Measurements from ENCODE around the gene TFAP2E. TPM values are rescaled to one million over a fixed set of nuclear protein-coding genes. Genes with fewer than 3 reads are reported as not detected.
"Not testable (repeated sequence)": the region's sequence is repeated elsewhere in the genome, so short reads cannot be mapped to it uniquely, and the experiment has no call there.

Gene TFAP2E
- total RNA-seq, 1 donor from 2014 or later: 0.41 TPM

DNA sequence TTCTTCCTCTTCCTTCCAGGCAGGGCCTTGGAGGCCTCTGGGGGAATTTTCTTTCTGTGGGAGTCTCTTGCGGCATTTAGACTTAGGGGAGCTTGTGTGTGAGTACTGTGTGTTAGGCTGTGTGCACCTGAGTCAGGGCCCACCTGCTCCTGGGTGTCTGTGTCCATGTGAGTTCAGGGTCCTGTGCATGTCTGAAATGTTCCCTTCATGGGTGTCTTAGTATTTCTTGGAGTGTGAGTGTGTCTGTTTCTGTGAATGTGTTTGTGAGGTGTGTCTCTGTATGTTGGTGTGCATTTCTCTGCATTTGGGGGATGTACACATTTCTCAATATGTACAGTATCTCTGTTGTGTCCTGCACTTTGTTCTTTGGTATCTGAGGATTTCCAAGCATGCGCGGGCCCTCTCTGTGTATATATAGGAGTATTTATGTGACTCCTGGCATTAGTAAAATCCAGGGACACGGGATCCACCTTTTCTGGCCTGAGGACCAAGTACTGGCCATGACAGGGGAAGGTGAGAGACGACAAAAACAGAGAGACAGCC lies 2.4 kb downstream of the TFAP2E start:
- Histone ChIP-seq H3K27me3 (ENCODE audit: insufficient read depth, low read length) (peaks cover 71% of the 10 kb centered on the region), H3K4me3 (ENCODE audit: insufficient read depth, low read depth, low read length) (no peak overlapping the region), H3K27ac (ENCODE audit: low read depth, low read length) (no peak overlapping the region), H3K4me1 (ENCODE audit: insufficient read depth, low read length) (peaks cover 13% of the 10 kb centered on the region), H3K9me3 (ENCODE audit: insufficient read depth, low read depth, low read length) (no peaks in the 10 kb centered on the region), H3K9ac (ENCODE audit: low read length) (no peak overlapping the region), H2AFZ (ENCODE audit: low read depth, low read length) (no peak overlapping the region), H3K36me3 (ENCODE audit: insufficient read depth, low read length) (no peaks in the 10 kb centered on the region), H3K4me2 (ENCODE audit: low read length) (no peak overlapping the region), H3K79me2 (ENCODE audit: insufficient read depth, low read length) (no peaks in the 10 kb centered on the region), H4K20me1 (ENCODE audit: insufficient read depth, low read length) (peaks cover 14% of the 10 kb centered on the region)
- Mint-ChIP-seq H3K36me3 (ENCODE audit: low read depth, unreplicated experiment) (peaks cover 4% of the 10 kb centered on the region), H3K27me3 (ENCODE audit: low read depth, unreplicated experiment) (peaks cover 57% of the 10 kb centered on the region), H3K4me3 (ENCODE audit: unreplicated experiment) (peak overlapping the region; percentile 22), H3K9me3 (ENCODE audit: unreplicated experiment) (peaks cover 6% of the 10 kb centered on the region), H3K4me1 (ENCODE audit: low read depth, unreplicated experiment) (peaks cover 18% of the 10 kb centered on the region), H3K27ac (ENCODE audit: unreplicated experiment) (no peak overlapping the region)
- no peak for DNase-seq (ENCODE audit: low read depth)
- FAIRE-seq: no peak
- TF ChIP-seq CTCF (IDR thresholded peaks at IDR 0.05; ENCODE audit: insufficient read depth, low read depth, low read length): no peak
- no peak for TF ChIP-seq EZH2 (IDR thresholded peaks at IDR 0.05; ENCODE audit: insufficient read depth, low read length)

DNA sequence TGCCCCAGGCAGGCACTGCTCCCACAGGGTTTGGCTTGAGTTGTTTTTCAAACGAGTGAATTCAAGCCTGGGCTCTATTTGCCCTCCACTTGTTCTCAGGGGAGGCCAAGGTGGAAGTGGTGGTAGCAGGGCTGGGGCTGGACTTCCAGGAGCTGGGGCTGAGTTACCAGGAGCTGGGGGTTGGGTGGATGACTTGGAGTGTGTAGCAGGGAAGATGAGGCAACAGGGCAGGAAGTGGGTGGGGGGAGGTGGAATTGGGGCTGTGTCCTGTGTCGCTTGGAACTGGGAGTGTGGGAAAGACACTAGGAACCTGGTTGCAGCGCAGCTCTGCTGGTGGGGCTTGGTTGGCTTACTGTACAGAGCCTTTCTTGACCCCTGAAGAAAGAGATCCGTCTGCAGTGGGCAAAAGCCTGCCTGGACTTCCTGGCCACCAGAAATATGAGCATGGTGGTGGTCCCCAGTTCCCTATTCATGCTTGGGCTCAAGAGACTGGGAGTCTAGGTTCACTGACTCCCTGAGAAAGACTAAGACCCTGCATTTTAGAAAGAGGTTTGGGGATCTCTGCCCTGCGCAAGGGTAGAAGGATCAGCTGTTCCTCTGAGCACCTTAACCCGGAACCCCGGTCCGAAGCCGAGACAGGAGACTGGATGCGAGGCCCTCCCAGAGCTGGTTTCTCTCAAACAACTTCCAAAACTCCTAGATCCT lies 3.1 kb downstream of the TFAP2E start:
- Histone ChIP-seq H3K4me2 (ENCODE audit: low read length) (peak overlapping the region; percentile 22), H3K79me2 (ENCODE audit: insufficient read depth, low read length) (no peaks in the 10 kb centered on the region), H3K27ac (ENCODE audit: low read depth, low read length) (no peak overlapping the region), H3K9ac (ENCODE audit: low read length) (no peak overlapping the region), H3K27me3 (ENCODE audit: insufficient read depth, low read length) (peaks cover 68% of the 10 kb centered on the region), H2AFZ (ENCODE audit: low read depth, low read length) (no peak overlapping the region), H4K20me1 (ENCODE audit: insufficient read depth, low read length) (peaks cover 13% of the 10 kb centered on the region), H3K4me1 (ENCODE audit: insufficient read depth, low read length) (peaks cover 13% of the 10 kb centered on the region), H3K4me3 (ENCODE audit: insufficient read depth, low read depth, low read length) (no peak overlapping the region), H3K36me3 (ENCODE audit: insufficient read depth, low read length) (no peaks in the 10 kb centered on the region), H3K9me3 (ENCODE audit: insufficient read depth, low read depth, low read length) (no peaks in the 10 kb centered on the region)
- Mint-ChIP-seq H3K27me3 (ENCODE audit: low read depth, unreplicated experiment) (peaks cover 50% of the 10 kb centered on the region), H3K4me1 (ENCODE audit: low read depth, unreplicated experiment) (peaks cover 17% of the 10 kb centered on the region), H3K4me3 (ENCODE audit: unreplicated experiment) (no peak overlapping the region), H3K27ac (ENCODE audit: unreplicated experiment) (no peak overlapping the region), H3K9me3 (ENCODE audit: unreplicated experiment) (peaks cover 6% of the 10 kb centered on the region), H3K36me3 (ENCODE audit: low read depth, unreplicated experiment) (peaks cover 4% of the 10 kb centered on the region)
- DNase-seq (ENCODE audit: low read depth) (no peak), FAIRE-seq (no peak)
- TF ChIP-seq CTCF (IDR thresholded peaks at IDR 0.05; ENCODE audit: insufficient read depth, low read depth, low read length): no peak
- TF ChIP-seq EZH2 (IDR thresholded peaks at IDR 0.05; ENCODE audit: insufficient read depth, low read length): no peak

DNA sequence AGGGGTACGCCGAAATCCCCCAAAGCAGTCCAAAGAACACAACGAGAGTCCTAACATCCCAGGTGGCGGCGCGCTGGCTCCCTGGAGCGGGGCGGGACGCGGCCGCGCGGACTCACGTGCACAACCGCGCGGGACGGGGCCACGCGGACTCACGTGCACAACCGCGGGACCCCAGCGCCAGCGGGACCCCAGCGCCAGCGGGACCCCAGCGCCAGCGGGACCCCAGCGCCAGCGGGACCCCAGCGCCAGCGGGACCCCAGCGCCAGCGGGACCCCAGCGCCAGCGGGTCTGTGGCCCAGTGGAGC lies 3.6 kb downstream of the TFAP2E start:
- not testable (repeated sequence) for H3K36me3 Mint-ChIP-seq (ENCODE audit: low read depth, unreplicated experiment); H3K9me3 Mint-ChIP-seq (ENCODE audit: unreplicated experiment); H3K9me3 ChIP-seq (ENCODE audit: insufficient read depth, low read depth, low read length); H3K27ac ChIP-seq (ENCODE audit: low read depth, low read length); H3K36me3 ChIP-seq (ENCODE audit: insufficient read depth, low read length); H3K4me3 ChIP-seq (ENCODE audit: insufficient read depth, low read depth, low read length); FAIRE-seq; H2AFZ ChIP-seq (ENCODE audit: low read depth, low read length); H3K27ac Mint-ChIP-seq (ENCODE audit: unreplicated experiment); H3K4me3 Mint-ChIP-seq (ENCODE audit: unreplicated experiment); H3K79me2 ChIP-seq (ENCODE audit: insufficient read depth, low read length); H3K9ac ChIP-seq (ENCODE audit: low read length); DNase-seq (ENCODE audit: low read depth)
- H4K20me1 ChIP-seq (ENCODE audit: insufficient read depth, low read length): peaks cover 13% of the 10 kb centered on the region
- Mint-ChIP-seq H3K27me3 (ENCODE audit: low read depth, unreplicated experiment) (peaks cover 45% of the 10 kb centered on the region), H3K4me1 (ENCODE audit: low read depth, unreplicated experiment) (peaks cover 17% of the 10 kb centered on the region)
- peaks cover 13% of the 10 kb centered on the region for H3K4me1 ChIP-seq (ENCODE audit: insufficient read depth, low read length)
- H3K27me3 ChIP-seq (ENCODE audit: insufficient read depth, low read length): peaks cover 63% of the 10 kb centered on the region
- H3K4me2 ChIP-seq (ENCODE audit: low read length): peak overlapping the region; percentile 22
